Measurements from ENCODE around the gene SELENON.

The SELENON gene

GRCh38 chr1:25819491-25820246, 19.7 kb downstream of the SELENON start, which contains the start of gene MTFR1L:
TSS of gene MTFR1L (plus strand) at chr1:25819954. CDS start at chr1:25823105, 3,151 bp downstream.
- H3K27ac ChIP-seq: peak within 1 kb of the TSS; percentile 86

GRCh38 chr1:25820247-25821111, 20.5 kb downstream of the SELENON start:
- Histone ChIP-seq H3K27ac (peak overlapping the region; percentile 86), H3K9me3 (no peaks in the 10 kb centered on the region), H3K27me3 (no peaks in the 10 kb centered on the region), H3K36me3 (peaks cover 16% of the 10 kb centered on the region), H3K4me3 (ENCODE audit: low read depth in 1 of 2, low read length in 1 of 2) (peak overlapping the region; percentile 88 to 89), H3K4me1 (ENCODE audit: control insufficient read depth in 1 of 2, insufficient read depth in 1 of 2, low read depth in 1 of 2, low read length in 1 of 2) (peaks cover 22 to 24% of the 10 kb centered on the region in 2 experiments)
- no peak for TF ChIP-seq CTCF (IDR thresholded peaks at IDR 0.05)

More at GRCh38 chr1:25819491-25820246, 19.7 kb downstream of the SELENON start, which contains the start of gene MTFR1L:
- Histone ChIP-seq H3K36me3 (peaks cover 15% of the 10 kb centered on the region), H3K4me1 (ENCODE audit: control insufficient read depth in 1 of 2, insufficient read depth in 1 of 2, low read depth in 1 of 2, low read length in 1 of 2) (peaks cover 22 to 24% of the 10 kb centered on the region in 2 experiments), H3K9me3 (no peaks in the 10 kb centered on the region), H3K27me3 (no peaks in the 10 kb centered on the region), H3K4me3 (ENCODE audit: low read depth in 1 of 2, low read length in 1 of 2) (peak within 1 kb of the TSS; percentile 88 to 89)
- peak; percentile 23 for TF ChIP-seq CTCF (IDR thresholded peaks at IDR 0.05)

- peaks cover 18% of the 10 kb centered on the region for H3K36me3 ChIP-seq
- H3K4me1 ChIP-seq (ENCODE audit: control insufficient read depth in 1 of 2, insufficient read depth in 1 of 2, low read depth in 1 of 2, low read length in 1 of 2): peaks cover 22 to 24% of the 10 kb centered on the region in 2 experiments
- no peaks in the 10 kb centered on the region for H3K27me3 ChIP-seq
- peak overlapping the region; percentile 86 for H3K27ac ChIP-seq
- TF ChIP-seq CTCF (IDR thresholded peaks at IDR 0.05): no peak
- H3K9me3 ChIP-seq: no peaks in the 10 kb centered on the region
- H3K4me3 ChIP-seq (ENCODE audit: low read depth in 1 of 2, low read length in 1 of 2): peak overlapping the region; percentile 88 to 89
Observed at GRCh38 chr1:25821112-25821476, 21.1 kb downstream of the SELENON start.

GRCh38 chr1:25821630-25822091, 21.7 kb downstream of the SELENON start:
- Histone ChIP-seq H3K36me3 (peaks cover 23% of the 10 kb centered on the region), H3K4me3 (ENCODE audit: low read depth in 1 of 2, low read length in 1 of 2) (peak overlapping the region in 1 of 2 experiments; percentile 88), H3K27me3 (no peaks in the 10 kb centered on the region), H3K27ac (peak overlapping the region; percentile 86), H3K9me3 (no peaks in the 10 kb centered on the region), H3K4me1 (ENCODE audit: control insufficient read depth in 1 of 2, insufficient read depth in 1 of 2, low read depth in 1 of 2, low read length in 1 of 2) (peaks cover 22 to 24% of the 10 kb centered on the region in 2 experiments)
- TF ChIP-seq CTCF (IDR thresholded peaks at IDR 0.05): no peak

GRCh38 chr1:25825605-25826004, 25.6 kb downstream of the SELENON start:
- Histone ChIP-seq H3K27me3 (no peaks in the 10 kb centered on the region), H3K4me3 (ENCODE audit: low read depth in 1 of 2, low read length in 1 of 2) (no peak overlapping the region), H3K27ac (no peak overlapping the region), H3K36me3 (peaks cover 63% of the 10 kb centered on the region), H3K4me1 (ENCODE audit: control insufficient read depth in 1 of 2, insufficient read depth in 1 of 2, low read depth in 1 of 2, low read length in 1 of 2) (peaks cover 14 to 16% of the 10 kb centered on the region in 2 experiments), H3K9me3 (no peaks in the 10 kb centered on the region)
- TF ChIP-seq CTCF (IDR thresholded peaks at IDR 0.05): no peak
